Measurements from ENCODE around the gene CLIP3. TPM values are rescaled to one million over a fixed set of nuclear protein-coding genes. Genes with fewer than 3 reads are reported as not detected.

Gene CLIP3
- total and polyA plus RNA-seq, 2 of the 13 experiments (the other 11 are each of a cell fraction or from before 2014, with no cell fraction given), result 0.15 to 1.2 TPM

DNA sequence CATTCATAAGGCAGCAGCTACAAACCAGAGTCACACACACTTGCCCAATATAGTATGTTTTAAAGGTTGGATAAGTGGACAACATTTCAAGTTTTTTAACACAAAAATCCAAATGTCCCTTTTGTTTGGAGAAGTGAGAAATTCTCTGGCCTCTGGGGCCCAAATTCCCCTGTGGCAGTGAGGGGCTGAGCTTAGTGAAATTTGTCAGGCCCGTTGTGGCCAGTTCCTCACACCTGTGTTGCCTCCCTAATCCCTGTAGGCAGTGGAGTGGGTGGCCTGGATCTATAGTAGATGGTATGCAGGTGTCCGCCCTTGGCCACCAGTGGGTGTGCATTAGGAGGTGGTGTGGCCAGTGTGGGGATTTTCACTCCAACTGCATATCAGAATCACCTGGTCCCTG lies 28.7 kb upstream of the CLIP3 start:
- Histone ChIP-seq H3K36me3 (replicated peaks in 1 of 2; ENCODE audit: control insufficient read depth in 1 of 2, insufficient read depth in 2 of 2, low read length in 2 of 2) (peaks cover 11 to 39% of the 10 kb centered on the region in 2 experiments; a peak in 4 of 5 replicates), H4K20me1 (ENCODE audit: insufficient read depth, low read length) (no peaks in the 10 kb centered on the region), H3K79me2 (ENCODE audit: insufficient read depth, low read length) (peaks cover 9% of the 10 kb centered on the region), H3K27me3 (ENCODE audit: control insufficient read depth in 1 of 2, insufficient read depth in 2 of 2, low read length in 2 of 2) (no peaks in the 10 kb centered on the region), H3K9ac (ENCODE audit: insufficient read depth, low read depth, low read length) (no peak overlapping the region), H3K4me2 (ENCODE audit: low read depth, low read length) (no peak overlapping the region), H3K27ac (ENCODE audit: extremely low read length, insufficient read depth, low read length) (no peak overlapping the region), H3K4me3 (replicated peaks in 1 of 3; ENCODE audit: insufficient read depth in 1 of 3, low read depth in 2 of 3, low read length in 3 of 3) (no peak overlapping the region), H3K9me3 (ENCODE audit: low read length) (no peaks in the 10 kb centered on the region), H2AFZ (ENCODE audit: low read length) (no peak overlapping the region), H3K4me1 (ENCODE audit: insufficient read depth, low read length) (peaks cover 47% of the 10 kb centered on the region)
- ChIA-PET POLR2A (interaction anchor here (0.5 to 1.2 kb wide), 4 partner anchors 38 to 101 kb away, joined by 3 read pairs; partner anchors contain the start of gene CAPNS1), CTCF (ENCODE audit: low intra/inter-chr PET ratio, low total read pairs) (interaction anchor here (2.0 kb wide), 1 partner anchor 109 kb away, joined by 15 read pairs; no protein-coding TSS in a partner anchor)
- FAIRE-seq, result no peak
- in situ Hi-C loops (cut with HindIII; ENCODE audit: extremely low pct_ligation_motif_present, low pct_unique_long_range_greater_than_20kb), result no loop called here
- ATAC-seq, result no peak
- 86% methylated on average over 2 of the region's 2 CpGs for WGBS (ENCODE audit: low lambda C conversion rate)
- TF ChIP-seq MTF2 (CRISPR knock-in tag; IDR thresholded peaks at IDR 0.05; ENCODE audit: borderline replicate concordance), result no peak
- no peak for TF ChIP-seq ZNF577 (CRISPR knock-in tag; IDR thresholded peaks at IDR 0.05; ENCODE audit: borderline replicate concordance, low read depth)
- no peak for TF ChIP-seq MXD4 (CRISPR knock-in tag; IDR thresholded peaks at IDR 0.05)
- no peak for TF ChIP-seq JARID2 (CRISPR knock-in tag; IDR thresholded peaks at IDR 0.05; ENCODE audit: insufficient replicate concordance)
- no peak for TF ChIP-seq NFE2 (CRISPR knock-in tag; IDR thresholded peaks at IDR 0.05)
- TF ChIP-seq NFIC (IDR thresholded peaks at IDR 0.05; ENCODE audit: low read length), result no peak
- TF ChIP-seq TMF1 (CRISPR knock-in tag; IDR thresholded peaks at IDR 0.05; ENCODE audit: low read depth), result no peak
- TF ChIP-seq ZNF350 (CRISPR knock-in tag; IDR thresholded peaks at IDR 0.05; ENCODE audit: borderline replicate concordance, low read depth), result no peak
- TF ChIP-seq ATF1 (CRISPR knock-in tag; IDR thresholded peaks at IDR 0.05), result no peak
- TF ChIP-seq, protein P1, sequence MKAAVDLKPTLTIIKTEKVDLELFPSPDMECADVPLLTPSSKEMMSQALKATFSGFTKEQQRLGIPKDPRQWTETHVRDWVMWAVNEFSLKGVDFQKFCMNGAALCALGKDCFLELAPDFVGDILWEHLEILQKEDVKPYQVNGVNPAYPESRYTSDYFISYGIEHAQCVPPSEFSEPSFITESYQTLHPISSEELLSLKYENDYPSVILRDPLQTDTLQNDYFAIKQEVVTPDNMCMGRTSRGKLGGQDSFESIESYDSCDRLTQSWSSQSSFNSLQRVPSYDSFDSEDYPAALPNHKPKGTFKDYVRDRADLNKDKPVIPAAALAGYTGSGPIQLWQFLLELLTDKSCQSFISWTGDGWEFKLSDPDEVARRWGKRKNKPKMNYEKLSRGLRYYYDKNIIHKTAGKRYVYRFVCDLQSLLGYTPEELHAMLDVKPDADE (CRISPR knock-in tag; IDR thresholded peaks at IDR 0.05), result no peak
- no peak for TF ChIP-seq ZNF441 (CRISPR knock-in tag; IDR thresholded peaks at IDR 0.05; ENCODE audit: borderline replicate concordance)
- DNase-seq (ENCODE audit: low spot score), result no peak
- BruUV-seq (replicated peaks), result no TSS peak
- intact Hi-C loops (cut with micrococcal nuclease; ENCODE audit: unreplicated experiment), result loop anchor here (2.0 kb wide), 1 partner anchor 59 kb away; no protein-coding TSS in a partner anchor

All from HepG2 (cell line).